ENCODE results near the gene DNAJC5. TPM values are rescaled to one million over a fixed set of nuclear protein-coding genes. Genes with fewer than 3 reads are reported as not detected.

The DNAJC5 gene
- total and polyA plus RNA-seq, 10 donors = 12.7 to 83.1 (median 58.6) TPM

DNA sequence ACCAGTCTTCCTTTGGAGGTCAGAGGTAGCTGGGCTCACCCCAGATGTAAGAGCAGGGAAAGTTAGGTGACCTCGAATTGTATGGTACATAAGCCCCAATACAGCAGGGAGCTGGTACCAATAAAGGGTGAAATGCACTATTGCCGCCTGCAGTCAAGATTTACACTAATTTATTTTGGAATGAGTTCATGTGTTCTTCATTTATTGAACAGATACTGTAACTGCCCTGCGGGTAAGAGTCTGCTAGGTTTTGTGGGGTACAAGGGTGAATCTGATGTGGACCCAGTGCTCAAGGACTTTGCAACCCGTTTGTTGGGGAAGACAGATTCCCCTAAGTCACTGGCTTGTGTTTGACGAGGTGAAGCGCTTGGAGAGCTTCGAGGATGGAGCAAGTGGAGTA, 2.5 kb upstream of the DNAJC5 start:
- WGBS, 5 donors = 82 to 93% (median 92%) methylated on average over 7 of the region's 7 CpGs
- Histone ChIP-seq H3K27ac (no peak overlapping the region), H3K36me3 (peaks cover 2 to 66% (median 37%) of the 10 kb centered on the region in 6 donors), H3K4me3 (no peak overlapping the region), H3K4me1 (peaks cover 14 to 56% (median 27%) of the 10 kb centered on the region in 6 donors), H3K27me3 (replicated peaks in 1 of 7) (no peaks in the 10 kb centered on the region), H3K9me3 (no peaks in the 10 kb centered on the region)
- no peak for DNase-seq
- TF ChIP-seq, protein P1, sequence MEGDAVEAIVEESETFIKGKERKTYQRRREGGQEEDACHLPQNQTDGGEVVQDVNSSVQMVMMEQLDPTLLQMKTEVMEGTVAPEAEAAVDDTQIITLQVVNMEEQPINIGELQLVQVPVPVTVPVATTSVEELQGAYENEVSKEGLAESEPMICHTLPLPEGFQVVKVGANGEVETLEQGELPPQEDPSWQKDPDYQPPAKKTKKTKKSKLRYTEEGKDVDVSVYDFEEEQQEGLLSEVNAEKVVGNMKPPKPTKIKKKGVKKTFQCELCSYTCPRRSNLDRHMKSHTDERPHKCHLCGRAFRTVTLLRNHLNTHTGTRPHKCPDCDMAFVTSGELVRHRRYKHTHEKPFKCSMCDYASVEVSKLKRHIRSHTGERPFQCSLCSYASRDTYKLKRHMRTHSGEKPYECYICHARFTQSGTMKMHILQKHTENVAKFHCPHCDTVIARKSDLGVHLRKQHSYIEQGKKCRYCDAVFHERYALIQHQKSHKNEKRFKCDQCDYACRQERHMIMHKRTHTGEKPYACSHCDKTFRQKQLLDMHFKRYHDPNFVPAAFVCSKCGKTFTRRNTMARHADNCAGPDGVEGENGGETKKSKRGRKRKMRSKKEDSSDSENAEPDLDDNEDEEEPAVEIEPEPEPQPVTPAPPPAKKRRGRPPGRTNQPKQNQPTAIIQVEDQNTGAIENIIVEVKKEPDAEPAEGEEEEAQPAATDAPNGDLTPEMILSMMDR (IDR thresholded peaks at IDR 0.05 in 8 of 11, conservative IDR thresholded peaks at IDR 0.05 in 3 of 11) = no peak
- TF ChIP-seq POLR2AphosphoS5 (IDR thresholded peaks at IDR 0.05) (no peak), POLR2A (IDR thresholded peaks at IDR 0.05) (no peak)
- intact Hi-C loops (cut with DNase I; ENCODE audit: low total_unique reads) = no loop called here

- H3K27ac ChIP-seq = peak overlapping the region in 7 of 8 donors; percentile 54 to 97 (median 91)
- no peaks in the 10 kb centered on the region for H3K27me3 ChIP-seq (replicated peaks in 1 of 7)
- peaks cover 17 to 68% (median 41%) of the 10 kb centered on the region in 6 donors for H3K4me1 ChIP-seq
- H3K4me3 ChIP-seq = peak overlapping the region in 4 of 8 donors; percentile 50 to 87 (median 61)
- intact Hi-C loops (cut with DNase I; ENCODE audit: low total_unique reads) = no loop called here
- 33 to 43% (median 40%) methylated on average over 6 of the region's 6 CpGs for WGBS, 5 donors
- H3K9me3 ChIP-seq = no peaks in the 10 kb centered on the region
- TF ChIP-seq POLR2A (IDR thresholded peaks at IDR 0.05) = no peak
- TF ChIP-seq, protein P1 (IDR thresholded peaks at IDR 0.05 in 8 of 11, conservative IDR thresholded peaks at IDR 0.05 in 3 of 11) = no peak
- TF ChIP-seq POLR2AphosphoS5 (IDR thresholded peaks at IDR 0.05) = no peak
- peaks cover 0 to 66% (median 27%) of the 10 kb centered on the region in 6 donors for H3K36me3 ChIP-seq
- DNase-seq = no peak
These were observed 948 bp upstream of the DNAJC5 start for GRCh38 chr20:63893999-63894357.

- 0 to 1% (median 1%) methylated on average over 10 to 87 of the region's 87 CpGs for WGBS, 5 donors
- TF ChIP-seq POLR2A (IDR thresholded peaks at IDR 0.05) = no peak
- TF ChIP-seq, protein P1 (IDR thresholded peaks at IDR 0.05 in 8 of 11, conservative IDR thresholded peaks at IDR 0.05 in 3 of 11) = no peak
- TF ChIP-seq POLR2AphosphoS5 (IDR thresholded peaks at IDR 0.05) = no peak
- Histone ChIP-seq H3K9me3 (no peaks in the 10 kb centered on the region), H3K36me3 (peaks cover 0 to 52% (median 13%) of the 10 kb centered on the region in 6 donors), H3K4me3 (peak overlapping the region; percentile 45 to 87 (median 56)), H3K4me1 (peaks cover 17 to 68% (median 55%) of the 10 kb centered on the region in 6 donors), H3K27ac (peak overlapping the region; percentile 79 to 97 (median 90)), H3K27me3 (replicated peaks in 1 of 7) (no peaks in the 10 kb centered on the region)
- peak; percentile 86 for DNase-seq
- intact Hi-C loops (cut with DNase I; ENCODE audit: low total_unique reads) = no loop called here
These were observed 451 bp downstream of the DNAJC5 start for GRCh38 chr20:63895202-63895951.

DNA sequence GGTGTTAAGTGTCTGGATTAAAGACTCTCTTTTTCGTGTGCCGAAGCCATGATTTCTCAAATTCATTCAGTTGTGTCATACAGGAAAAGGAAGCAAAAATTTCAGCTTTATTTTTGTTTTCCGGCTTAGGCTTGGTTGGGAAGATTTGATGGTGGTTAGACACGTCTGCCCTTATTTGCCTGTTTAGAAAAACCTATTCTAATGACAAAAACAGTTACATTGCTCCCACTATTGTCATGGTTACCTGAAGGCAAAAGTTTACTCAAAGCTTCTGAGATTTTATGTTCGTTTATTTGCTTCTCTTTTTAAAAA, 982 bp downstream of the DNAJC5 start:
- WGBS, 5 donors = 0 to 1% (median 0%) methylated on average over 5 of the region's 5 CpGs
- intact Hi-C loops (cut with DNase I; ENCODE audit: low total_unique reads) = no loop called here
- peaks cover 21 to 68% (median 61%) of the 10 kb centered on the region in 6 donors for H3K4me1 ChIP-seq
- peaks cover 0 to 48% (median 8%) of the 10 kb centered on the region in 6 donors for H3K36me3 ChIP-seq
- no peaks in the 10 kb centered on the region for H3K27me3 ChIP-seq (replicated peaks in 1 of 7)
- H3K9me3 ChIP-seq = no peaks in the 10 kb centered on the region
- H3K4me3 ChIP-seq = peak overlapping the region; percentile 45 to 87 (median 56)
- no peak for DNase-seq
- peak overlapping the region; percentile 79 to 97 (median 90) for H3K27ac ChIP-seq
- TF ChIP-seq, protein P1 (IDR thresholded peaks at IDR 0.05 in 8 of 11, conservative IDR thresholded peaks at IDR 0.05 in 3 of 11) = no peak
- TF ChIP-seq POLR2AphosphoS5 (IDR thresholded peaks at IDR 0.05) = no peak
- no peak for TF ChIP-seq POLR2A (IDR thresholded peaks at IDR 0.05)
